ENCODE results near the gene OST4. TPM values are rescaled to one million over a fixed set of nuclear protein-coding genes. Genes with fewer than 3 reads are reported as not detected.

The OST4 gene
- total RNA-seq, 1 donor from 2014 or later: 158 TPM

- H3K4me1 ChIP-seq: peaks cover 9 to 29% of the 10 kb centered on the region in 2 donors
- peak; percentile 80 to 98 (median 85) for TF ChIP-seq CTCF (IDR thresholded peaks at IDR 0.05)
- intact Hi-C loops (cut with DNase I): loop anchor here (1.0 to 5.0 kb wide), 5 partner anchors 15 to 127 kb away; partner anchors contain the start of genes ATRAID, OST4, PREB and SLC5A6
- DNase-seq (ENCODE audit: low spot score in 2 of 2): peak; percentile 78 to 97
- no peaks in the 10 kb centered on the region for H3K9me3 ChIP-seq
- H3K27ac ChIP-seq: peak overlapping the region; percentile 81 to 87
- H3K27me3 ChIP-seq: no peaks in the 10 kb centered on the region
- H3K4me3 ChIP-seq: peak overlapping the region; percentile 61 to 66
- peaks cover 11 to 18% of the 10 kb centered on the region in 2 donors for H3K36me3 ChIP-seq
Measured at GRCh38 chr2:27086090-27086723, 14.8 kb upstream of the OST4 start.

GRCh38 chr2:27085673-27086089 is 14.2 kb upstream of the OST4 start:
- Histone ChIP-seq H3K36me3 (peaks cover 11 to 18% of the 10 kb centered on the region in 2 donors), H3K27me3 (no peaks in the 10 kb centered on the region), H3K4me1 (peaks cover 12 to 31% of the 10 kb centered on the region in 2 donors), H3K4me3 (peak overlapping the region; percentile 61 to 66), H3K27ac (peak overlapping the region; percentile 81 to 87), H3K9me3 (no peaks in the 10 kb centered on the region)
- peak; percentile 53 to 89 for DNase-seq (ENCODE audit: low spot score in 2 of 2)
- intact Hi-C loops (cut with DNase I): loop anchor here (1.0 to 5.0 kb wide), 6 partner anchors 14 to 127 kb away; partner anchors contain the start of genes ATRAID, OST4, PREB and SLC5A6
- TF ChIP-seq CTCF (IDR thresholded peaks at IDR 0.05): peak; percentile 42 to 81 (median 48)

GRCh38 chr2:27085062-27085672 is 13.7 kb upstream of the OST4 start:
- Histone ChIP-seq H3K27ac (peak overlapping the region; percentile 81 to 87), H3K4me1 (peaks cover 15 to 36% of the 10 kb centered on the region in 2 donors), H3K36me3 (peaks cover 11 to 18% of the 10 kb centered on the region in 2 donors), H3K4me3 (peak overlapping the region; percentile 61 to 66), H3K27me3 (no peaks in the 10 kb centered on the region), H3K9me3 (no peaks in the 10 kb centered on the region)
- intact Hi-C loops (cut with DNase I): loop anchor here (1.0 to 5.0 kb wide), 2 partner anchors 47 to 124 kb away; partner anchors contain the start of gene PREB
- no peak for DNase-seq (ENCODE audit: low spot score in 2 of 2)
- TF ChIP-seq CTCF (IDR thresholded peaks at IDR 0.05): no peak

GRCh38 chr2:27084297-27085061 is 13.0 kb upstream of the OST4 start:
- DNase-seq (ENCODE audit: low spot score in 2 of 2): no peak
- Histone ChIP-seq H3K4me3 (no peak overlapping the region), H3K4me1 (peaks cover 15 to 38% of the 10 kb centered on the region in 2 donors), H3K36me3 (peaks cover 11 to 18% of the 10 kb centered on the region in 2 donors), H3K9me3 (no peaks in the 10 kb centered on the region), H3K27ac (peak overlapping the region; percentile 81 to 87), H3K27me3 (no peaks in the 10 kb centered on the region)
- intact Hi-C loops (cut with DNase I): loop anchor here (1.0 to 5.0 kb wide), 2 partner anchors 48 to 123 kb away; partner anchors contain the start of gene PREB
- no peak for TF ChIP-seq CTCF (IDR thresholded peaks at IDR 0.05)

Data from ascending aorta (tissue), 2 donors.